GM21390 (cell line): Measurements from ENCODE around the gene PPEF2.

Source experiments
- ATAC-seq: cut with Tn5 transposase; IDR thresholded peaks from one replicate; pipeline ENCODE4 v1.9.1; 2021; ENCODE audit not compliant: unreplicated experiment

Gene PPEF2

DNA sequence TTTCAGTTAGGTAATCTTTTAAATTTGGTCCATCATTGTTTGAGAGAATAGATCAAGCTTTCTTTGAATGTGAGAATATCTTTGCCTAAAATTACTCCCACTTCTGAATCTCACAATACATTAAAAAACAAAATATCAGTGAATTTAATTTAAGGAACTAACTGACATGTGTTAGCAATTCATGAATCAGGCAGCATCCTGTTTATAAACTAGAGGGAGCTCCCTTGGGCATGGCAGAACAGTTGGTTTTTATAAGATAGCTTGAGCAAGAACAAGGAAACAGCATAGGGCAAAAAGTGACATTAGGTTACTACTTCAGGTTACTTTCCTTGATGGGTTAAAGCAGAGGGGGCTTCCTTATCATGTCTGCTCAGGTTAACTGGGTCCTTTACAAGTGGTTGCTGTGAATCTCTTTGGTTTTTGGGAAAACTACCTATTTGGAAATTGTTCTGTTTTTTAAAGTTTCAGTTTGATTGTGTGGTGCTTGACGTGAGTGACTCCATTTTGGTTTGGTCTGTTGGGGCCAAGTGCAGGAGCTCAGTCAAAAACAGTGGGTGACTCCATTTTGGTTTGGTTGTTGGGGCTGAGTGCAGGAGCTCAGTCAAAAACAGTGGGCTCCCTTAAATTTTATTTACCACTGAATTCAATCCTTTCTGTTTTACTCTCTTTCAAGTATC is 68.0 kb downstream of the PPEF2 start:
- ATAC-seq = no peak

DNA sequence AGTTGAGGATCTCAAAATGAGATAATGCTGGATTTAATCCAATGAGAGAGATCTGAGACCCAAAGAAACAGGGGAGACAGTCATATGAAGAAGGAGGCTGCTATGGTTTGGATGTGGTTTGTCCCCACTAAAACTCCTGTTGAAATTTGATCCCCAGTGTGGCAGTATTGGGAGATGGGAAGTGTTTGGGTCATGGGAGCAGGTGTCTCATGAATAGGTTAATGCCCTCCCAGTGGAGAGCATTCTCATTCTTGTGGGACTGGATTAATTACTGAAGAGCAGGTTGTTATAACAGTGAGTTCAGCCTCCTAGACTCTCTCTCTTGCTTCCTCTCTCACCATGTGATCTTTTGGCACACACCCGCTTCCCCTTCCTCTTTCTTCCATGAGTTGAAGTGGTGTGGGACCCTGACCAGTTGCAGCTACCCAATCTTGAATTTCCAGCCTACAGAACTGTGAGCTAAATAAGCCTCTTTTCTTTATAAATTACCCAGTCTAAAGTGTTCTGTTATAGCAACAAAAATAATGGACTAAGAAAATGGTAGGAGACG is 70.3 kb downstream of the PPEF2 start:
- ATAC-seq = no peak

DNA sequence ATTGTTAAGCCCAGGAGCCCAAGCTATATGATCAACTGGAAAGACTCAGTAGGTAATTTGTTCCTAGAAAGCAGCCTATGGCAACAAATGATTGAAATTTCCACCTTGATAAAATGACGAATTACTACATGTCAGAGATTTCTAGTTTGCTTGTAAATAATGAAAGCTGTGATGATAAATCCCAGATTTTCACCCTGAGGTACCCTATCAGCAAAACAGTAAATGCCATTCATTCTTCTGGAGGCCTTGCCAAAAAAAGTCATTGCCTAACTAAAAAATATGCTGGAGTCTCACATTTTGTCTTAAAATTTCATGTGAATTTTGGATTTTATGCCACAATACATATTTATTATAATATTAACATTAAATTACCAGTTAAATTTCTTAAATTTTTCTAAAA is 71.3 kb downstream of the PPEF2 start:
- no peak for ATAC-seq

DNA sequence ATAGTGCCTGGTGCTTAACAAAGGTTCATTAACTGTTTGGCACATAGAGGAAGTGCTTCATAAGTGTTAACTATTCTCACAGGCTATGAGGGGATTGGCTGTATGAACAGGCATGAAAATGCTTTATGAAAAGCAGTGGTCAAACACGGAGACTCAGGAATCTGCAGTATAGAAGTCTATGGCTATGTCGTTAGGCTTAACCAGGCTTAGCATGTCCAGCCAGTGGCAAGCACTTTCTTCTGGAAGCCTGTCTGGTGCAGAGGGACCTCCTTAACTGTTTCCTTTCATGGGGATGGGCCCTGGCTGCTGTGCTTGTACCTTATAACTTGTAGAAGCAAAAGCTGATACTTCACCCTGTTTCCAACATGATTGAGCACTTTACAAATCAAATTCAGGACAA is 78.4 kb downstream of the PPEF2 start:
- ATAC-seq = no peak

DNA sequence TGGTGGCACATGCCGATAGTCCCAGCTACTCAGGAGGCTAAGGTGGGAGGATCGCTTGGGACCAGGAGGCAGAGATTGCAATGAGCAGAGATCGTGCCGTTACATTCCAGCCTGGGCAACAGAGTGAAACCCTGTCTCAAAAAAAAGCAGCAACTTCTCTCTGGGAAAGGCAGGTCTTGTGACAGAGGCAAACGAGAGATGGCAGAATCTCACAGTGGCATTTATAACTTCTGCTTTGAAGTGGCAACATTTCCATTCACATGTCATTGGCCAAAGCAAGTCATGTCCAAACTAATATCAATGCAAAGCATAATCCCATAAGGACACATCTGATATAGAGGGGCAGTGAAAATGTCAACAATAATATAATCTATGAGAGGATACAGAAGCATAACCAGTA is 79.8 kb downstream of the PPEF2 start:
- no peak for ATAC-seq

DNA sequence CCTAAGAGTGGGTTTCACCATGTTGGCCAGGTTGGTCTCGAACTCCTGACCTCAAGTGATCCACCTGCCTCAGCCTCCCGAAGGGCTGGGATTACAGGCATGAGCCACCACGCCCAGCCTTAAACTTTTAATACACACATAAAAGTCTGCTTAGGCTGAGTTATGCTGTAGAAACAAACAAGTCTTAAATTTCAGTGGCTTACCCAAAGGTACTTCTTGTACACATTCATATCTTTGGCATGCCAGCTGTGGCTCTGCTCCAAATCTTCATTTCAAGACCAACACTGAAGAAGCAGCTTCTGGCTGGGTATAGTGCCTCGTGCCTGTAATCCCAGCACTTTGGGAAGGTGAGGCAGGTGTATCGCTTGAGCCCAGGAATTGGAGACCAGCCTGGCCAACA is 80.3 kb downstream of the PPEF2 start:
- no peak for ATAC-seq

DNA sequence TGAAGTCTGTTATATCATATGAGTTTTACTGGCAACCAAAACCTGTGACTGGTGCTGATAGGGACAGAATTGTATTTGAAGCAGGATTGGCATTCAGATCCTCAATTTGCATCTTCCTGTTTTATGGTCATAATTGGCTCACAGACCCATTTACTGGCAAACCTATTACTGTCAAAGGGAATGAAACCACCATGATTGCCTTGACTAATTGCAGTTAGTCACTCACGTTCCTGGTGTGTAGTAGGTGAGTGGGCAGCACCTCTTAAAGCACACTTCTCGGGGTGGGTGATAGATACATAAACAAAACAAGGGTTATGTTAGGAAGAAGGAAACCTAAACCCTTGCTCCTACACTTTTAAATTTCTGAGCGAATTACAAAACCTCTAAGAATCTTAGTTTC is 81.0 kb downstream of the PPEF2 start:
- no peak for ATAC-seq

DNA sequence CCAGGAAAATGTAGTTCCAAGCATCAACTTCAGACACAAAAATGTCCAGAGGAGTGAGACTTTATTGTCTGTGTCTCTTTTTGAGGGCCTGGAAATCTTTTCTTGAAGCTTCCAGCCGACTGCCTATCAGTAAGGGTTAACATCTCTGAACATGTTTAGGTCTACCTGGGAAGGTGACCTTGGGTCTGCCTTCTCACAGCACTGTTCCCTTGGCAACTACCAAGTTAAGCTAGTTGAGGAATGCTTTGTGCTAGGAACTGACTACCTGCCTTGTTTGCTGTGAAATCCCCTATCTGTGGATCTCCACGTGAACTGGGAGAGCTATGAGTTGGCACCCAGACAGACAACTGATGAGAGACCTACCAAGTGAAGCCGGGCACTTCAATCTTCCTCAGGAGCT is 81.6 kb downstream of the PPEF2 start:
- no peak for ATAC-seq

DNA sequence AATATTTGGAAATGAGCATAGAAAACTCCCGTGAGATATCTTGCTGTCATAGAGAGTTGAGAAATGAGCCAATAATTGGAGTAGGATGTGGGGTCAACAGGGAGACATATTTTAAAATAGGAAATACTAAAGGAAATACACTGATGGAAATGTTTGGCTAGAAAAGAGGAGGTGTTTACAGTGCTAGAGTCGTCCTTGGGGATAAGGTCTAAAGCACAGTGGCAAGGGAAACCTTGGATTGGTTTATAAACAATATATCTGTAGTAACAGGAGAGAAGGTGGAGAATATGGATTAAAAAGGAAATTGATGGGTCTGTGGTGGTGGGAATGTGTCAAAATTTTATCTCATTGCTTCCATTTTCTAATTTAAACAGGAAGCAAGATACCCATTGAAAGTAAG is 82.1 kb downstream of the PPEF2 start:
- no peak for ATAC-seq

DNA sequence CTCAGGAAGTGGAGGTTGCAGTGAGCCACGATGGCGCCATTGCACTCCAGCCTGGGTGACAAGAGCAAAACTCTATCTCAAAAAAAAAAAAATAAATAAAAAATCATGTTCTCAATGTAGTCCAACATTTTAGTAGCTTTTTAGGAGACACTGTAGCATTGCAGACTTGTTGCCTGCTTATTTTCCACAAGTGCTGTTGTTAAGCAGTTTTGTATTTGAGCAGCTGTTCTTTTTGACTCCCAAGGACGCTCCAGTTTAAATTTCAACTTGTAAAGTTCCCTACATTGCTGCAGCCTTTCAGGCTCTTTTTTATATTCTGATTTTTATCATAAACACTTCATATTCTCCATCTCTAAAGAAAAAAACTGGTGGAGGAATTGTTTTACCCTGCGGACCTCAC is 83.1 kb downstream of the PPEF2 start:
- ATAC-seq = no peak

DNA sequence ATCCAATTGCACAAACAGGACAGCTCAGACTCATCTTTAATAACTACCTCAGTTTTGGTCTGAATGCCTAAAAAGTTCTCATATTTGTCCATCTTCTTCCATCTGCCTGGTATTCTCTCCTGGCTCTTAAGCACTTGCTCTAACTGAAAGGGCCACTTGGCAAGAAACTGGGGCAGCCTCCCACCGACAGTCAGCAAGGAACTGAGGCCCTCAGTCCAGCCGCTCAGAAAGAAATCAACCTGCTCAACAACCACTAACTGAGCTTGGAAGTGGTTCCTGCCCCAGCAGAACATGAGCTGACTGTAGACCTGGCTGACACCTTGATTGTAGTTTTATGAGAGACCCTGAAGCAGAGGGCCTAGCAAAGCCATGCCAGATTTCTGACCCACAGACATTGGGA is 84.4 kb downstream of the PPEF2 start:
- ATAC-seq = no peak
